Measurements from ENCODE around the gene MYCBPAP.

GRCh38 chr17:50469671-50470305 is 38.5 kb upstream of the MYCBPAP start:
- TF ChIP-seq CTCF (IDR thresholded peaks at IDR 0.05; ENCODE audit: low read depth, low read length): no peak
- TF ChIP-seq EZH2phosphoT487 (IDR thresholded peaks at IDR 0.05; ENCODE audit: low read depth): no peak
